HepG2 (cell line): ENCODE measurements around the gene KRT32. TPM values are rescaled to one million over a fixed set of nuclear protein-coding genes. Genes with fewer than 3 reads are reported as not detected.

Experiments
- ATAC-seq: fragments of 200-7000 bp; cut with Tn5 transposase; 3 replicates; pipeline ENCODE4 v1.9.1; 2020; ENCODE audit warnings: mild to moderate bottlenecking, moderate library complexity
- BruUV-seq: library from RNA; stranded (reverse); fragments of 400-500 nt; replicated peaks from 2 replicates; lab custom pipeline; 2021; lab: Mats Ljungman, UMichigan
- CTCF ChIA-PET: fragments of 300-600 bp; formaldehyde crosslinking; extraction: SDS; loops from one replicate; lab custom pipeline; 2021; ENCODE audit warnings: low total read pairs, inconsistent platforms, low intra/inter-chr PET ratio; lab: Yijun Ruan, JAX
- POLR2A ChIA-PET: fragments of 350-600 bp; sonication (Branson Sonifier 250); formaldehyde crosslinking; loops from one replicate; lab custom pipeline; 2020; ENCODE audit warnings: antibody characterized with exemption, inconsistent platforms; lab: Yijun Ruan, JAX
- DNase-seq: peaks from one replicate; pipeline ENCODE4 v3.0.0-alpha.2; 2015; ENCODE audit warnings: low spot score
- FAIRE-seq: peaks from 3 replicates; lab custom pipeline; 2011; peaks lifted over from hg19 to GRCh38; lab: Jason Lieb, UNC
- H2AFZ ChIP-seq: one replicate; pipeline ENCODE4 v1.6.1; 2011; ENCODE audit warnings: low read length, inconsistent platforms
- H3K27ac ChIP-seq: fragments of 300-600 bp; 3 replicates; pipeline ENCODE4 v1.8.0; 2011; ENCODE audit warnings: mixed run types, mild to moderate bottlenecking, mixed read lengths, low read length, inconsistent platforms; ENCODE audit not compliant: insufficient read depth; ENCODE audit errors: extremely low read length
- H3K27me3 ChIP-seq, 2 experiments: fragments of 200-600 bp in 1 of 2; 2 replicates in 1 of 2; 3 replicates in 1 of 2; pipeline versions ENCODE4 v1.6.0 to v1.8.0; 2011; ENCODE audit warnings: low read length in 2 of 2, mild to moderate bottlenecking in 2 of 2, moderate library complexity in 2 of 2, inconsistent platforms in 1 of 2; ENCODE audit not compliant: insufficient read depth in 2 of 2, control insufficient read depth in 1 of 2
- H3K36me3 ChIP-seq, 2 experiments: fragments of 200-600 bp in 1 of 2; replicated peaks in 1 of 2; 2 replicates in 1 of 2; 3 replicates in 1 of 2; pipeline versions ENCODE4 v1.5.1 to v1.8.0; 2011; ENCODE audit warnings: low read length in 2 of 2, inconsistent platforms in 1 of 2; ENCODE audit not compliant: insufficient read depth in 2 of 2, control insufficient read depth in 1 of 2
- H3K4me1 ChIP-seq: 2 replicates; pipeline ENCODE4 v1.5.1; 2012; ENCODE audit warnings: low read length, inconsistent platforms; ENCODE audit not compliant: insufficient read depth
- H3K4me2 ChIP-seq: 2 replicates; pipeline ENCODE4 v1.6.0; 2011; ENCODE audit warnings: low read depth, low read length, inconsistent platforms
- H3K4me3 ChIP-seq, 3 experiments: fragments of 200-600 bp in 1 of 3; sonication (generic), shearing (Covaris generic) in 1 of 3; replicated peaks in 1 of 3; 2 replicates each; pipeline ENCODE4 v1.5.1; 2011 to 2016; ENCODE audit warnings: low read length in 3 of 3, inconsistent platforms in 2 of 3, low read depth in 2 of 3, mild to moderate bottlenecking in 2 of 3, control low read depth in 1 of 3, mixed read lengths in 1 of 3; ENCODE audit not compliant: insufficient read depth in 1 of 3
- H3K79me2 ChIP-seq: one replicate; pipeline ENCODE4 v1.6.1; 2011; ENCODE audit warnings: low read length, inconsistent platforms; ENCODE audit not compliant: insufficient read depth
- H3K9ac ChIP-seq: 2 replicates; pipeline ENCODE4 v1.6.0; 2011; ENCODE audit warnings: mild to moderate bottlenecking, low read depth, low read length, inconsistent platforms; ENCODE audit not compliant: insufficient read depth
- H3K9me3 ChIP-seq: 2 replicates; pipeline ENCODE4 v1.5.1; 2012; ENCODE audit warnings: mild to moderate bottlenecking, low read length
- H4K20me1 ChIP-seq: 2 replicates; pipeline ENCODE4 v1.6.0; 2011; ENCODE audit warnings: inconsistent platforms, mild to moderate bottlenecking, low read length, moderate library complexity; ENCODE audit not compliant: insufficient read depth
- ARID2 ChIP-seq: sonication (generic); formaldehyde crosslinking; IDR thresholded peaks from 2 replicates; pipeline ENCODE4 v1.8.1; 2022; ENCODE audit warnings: mild to moderate bottlenecking, missing genetic modification reagents, borderline replicate concordance
- ATM ChIP-seq: fragments of 450-650 bp; IDR thresholded peaks from 2 replicates; pipeline ENCODE4 v1.7.1; 2017; ENCODE audit warnings: mild to moderate bottlenecking, borderline replicate concordance
- BHLHE40 ChIP-seq: IDR thresholded peaks from 2 replicates; pipeline ENCODE4 v1.6.1; 2011; ENCODE audit warnings: low read length, improper control_type of control experiment
- CENPT ChIP-seq: sonication (generic); formaldehyde crosslinking; IDR thresholded peaks from 2 replicates; pipeline ENCODE4 v1.8.0; 2022; ENCODE audit warnings: low read depth, mild to moderate bottlenecking, moderate library complexity, missing genetic modification reagents
- MTF1 ChIP-seq: sonication (generic); formaldehyde crosslinking; IDR thresholded peaks from 2 replicates; pipeline ENCODE4 v1.5.0; 2020; ENCODE audit warnings: missing genetic modification reagents
- NCOA2 ChIP-seq: sonication (generic); formaldehyde crosslinking; IDR thresholded peaks from 2 replicates; pipeline ENCODE4 v1.8.0; 2022; ENCODE audit warnings: inconsistent platforms
- ZBTB1 ChIP-seq: sonication (generic); formaldehyde crosslinking; IDR thresholded peaks from 2 replicates; pipeline ENCODE4 v1.4.0; 2020; ENCODE audit warnings: missing genetic modification reagents, borderline replicate concordance
- ZNF20 ChIP-seq: sonication (generic); formaldehyde crosslinking; IDR thresholded peaks from 2 replicates; pipeline ENCODE4 v1.4.0; 2020; ENCODE audit warnings: mild to moderate bottlenecking, moderate library complexity, missing genetic modification reagents
- ZNF24 ChIP-seq: fragments of 450-650 bp; IDR thresholded peaks from 2 replicates; pipeline ENCODE4 v1.6.1; 2017; ENCODE audit warnings: antibody characterized with exemption, mild to moderate bottlenecking
- ZNF546 ChIP-seq: sonication (generic); formaldehyde crosslinking; conservative IDR thresholded peaks from 2 replicates; pipeline ENCODE4 v1.8.1; 2023; ENCODE audit warnings: mild to moderate bottlenecking, missing genetic modification reagents
- ZNF550 ChIP-seq: sonication (generic); formaldehyde crosslinking; IDR thresholded peaks from 2 replicates; pipeline ENCODE4 v1.4.0; 2020; ENCODE audit warnings: mild to moderate bottlenecking, missing genetic modification reagents, borderline replicate concordance
- WGBS: methylation state at CpG from one replicate; pipeline ENCODE4 v1.1.6; 2017; ENCODE audit warnings: low lambda C conversion rate; 5-methylcytosine and 5-hydroxymethylcytosine counted together
- in situ Hi-C: cut with HindIII; loops from 2 replicates; pipeline ENCODE4 v1.10.0; 2017; ENCODE audit warnings: low pct_unique_long_range_greater_than_20kb; ENCODE audit not compliant: extremely low pct_ligation_motif_present
- intact Hi-C: fragments of 100-400 bp; cut with micrococcal nuclease; formaldehyde crosslinking; loops from one replicate; pipeline ENCODE4 v1.10.0; 2022; ENCODE audit not compliant: unreplicated experiment
- polyA plus RNA-seq, 8 experiments: library from polyadenylated mRNA; depleted of rRNA in 3 of 8; stranded (reverse) in 7 of 8; unstranded in 1 of 8; fragments of >200 nt; fragmentation: Illumina TruSeq in 4 of 8; extraction: Trizol in 4 of 8; gene quantifications; 2 replicates each; pipeline versions ENCODE4 v1.2.1 to v1.2.3, GENCODE V29; 2011 to 2016; ENCODE audit warnings: low read depth in 4 of 8, missing spikeins in 1 of 8, mixed read lengths in 1 of 8; ENCODE audit not compliant: insufficient read depth in 1 of 8
- total RNA-seq, 5 experiments: library from RNA; depleted of rRNA; stranded (reverse); fragments of >200 nt; fragmentation: Illumina TruSeq; extraction: Trizol; gene quantifications; 2 replicates each; pipeline ENCODE4 v1.2.3, GENCODE V29; 2016; ENCODE audit warnings: low read depth in 1 of 5
- TF ChIP-seq, protein P1 (sequence below): IDR thresholded peaks from 2 replicates; pipeline ENCODE4 v1.4.0; 2020; ENCODE audit warnings: mild to moderate bottlenecking, missing genetic modification reagents
- TF ChIP-seq, protein P2 (sequence below): sonication (generic); formaldehyde crosslinking; IDR thresholded peaks from 2 replicates; pipeline ENCODE4 v1.4.0; 2020; ENCODE audit warnings: missing genetic modification reagents, borderline replicate concordance
- TF ChIP-seq, protein P3 (sequence below): IDR thresholded peaks from 2 replicates; pipeline ENCODE4 v1.6.1; 2016; ENCODE audit warnings: control low read depth
- TF ChIP-seq, protein P4 (sequence below): sonication (generic); formaldehyde crosslinking; conservative IDR thresholded peaks from 2 replicates; pipeline ENCODE4 v1.8.0; 2022; ENCODE audit warnings: mild to moderate bottlenecking, moderate library complexity, missing genetic modification reagents

Gene KRT32
- total and polyA plus RNA-seq, 2 of the 13 experiments (the other 11 are each of a cell fraction or from before 2014, with no cell fraction given) = not detected

DNA sequence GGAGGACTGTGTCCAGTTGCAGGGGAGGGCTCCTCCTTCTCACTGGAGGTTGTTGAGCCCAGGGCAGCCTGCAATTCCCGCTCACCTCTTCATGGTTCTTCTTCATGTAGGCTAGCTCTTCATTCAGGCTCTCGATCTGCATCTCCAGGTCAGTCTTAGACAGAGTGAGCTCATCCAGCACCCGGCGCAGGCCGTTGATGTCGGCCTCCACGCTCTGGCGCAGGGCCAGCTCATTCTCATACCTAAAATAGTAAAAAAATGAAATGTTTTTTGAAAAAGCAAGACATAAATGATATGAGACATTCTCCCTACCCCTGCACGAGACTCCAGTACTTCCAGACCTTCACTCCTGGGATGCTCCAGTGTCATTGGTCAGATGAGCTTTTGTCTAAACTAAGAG is 36.0 kb upstream of the KRT32 start:
- ATAC-seq = no peak
- Histone ChIP-seq H3K27ac (no peak overlapping the region), H2AFZ (no peak overlapping the region), H3K9me3 (no peaks in the 10 kb centered on the region), H4K20me1 (no peaks in the 10 kb centered on the region)
- FAIRE-seq = no peak
- BruUV-seq = no TSS peak
- TF ChIP-seq ZNF546 (CRISPR knock-in tag) = no peak
- TF ChIP-seq ZNF20 = no peak
- TF ChIP-seq, protein P1, sequence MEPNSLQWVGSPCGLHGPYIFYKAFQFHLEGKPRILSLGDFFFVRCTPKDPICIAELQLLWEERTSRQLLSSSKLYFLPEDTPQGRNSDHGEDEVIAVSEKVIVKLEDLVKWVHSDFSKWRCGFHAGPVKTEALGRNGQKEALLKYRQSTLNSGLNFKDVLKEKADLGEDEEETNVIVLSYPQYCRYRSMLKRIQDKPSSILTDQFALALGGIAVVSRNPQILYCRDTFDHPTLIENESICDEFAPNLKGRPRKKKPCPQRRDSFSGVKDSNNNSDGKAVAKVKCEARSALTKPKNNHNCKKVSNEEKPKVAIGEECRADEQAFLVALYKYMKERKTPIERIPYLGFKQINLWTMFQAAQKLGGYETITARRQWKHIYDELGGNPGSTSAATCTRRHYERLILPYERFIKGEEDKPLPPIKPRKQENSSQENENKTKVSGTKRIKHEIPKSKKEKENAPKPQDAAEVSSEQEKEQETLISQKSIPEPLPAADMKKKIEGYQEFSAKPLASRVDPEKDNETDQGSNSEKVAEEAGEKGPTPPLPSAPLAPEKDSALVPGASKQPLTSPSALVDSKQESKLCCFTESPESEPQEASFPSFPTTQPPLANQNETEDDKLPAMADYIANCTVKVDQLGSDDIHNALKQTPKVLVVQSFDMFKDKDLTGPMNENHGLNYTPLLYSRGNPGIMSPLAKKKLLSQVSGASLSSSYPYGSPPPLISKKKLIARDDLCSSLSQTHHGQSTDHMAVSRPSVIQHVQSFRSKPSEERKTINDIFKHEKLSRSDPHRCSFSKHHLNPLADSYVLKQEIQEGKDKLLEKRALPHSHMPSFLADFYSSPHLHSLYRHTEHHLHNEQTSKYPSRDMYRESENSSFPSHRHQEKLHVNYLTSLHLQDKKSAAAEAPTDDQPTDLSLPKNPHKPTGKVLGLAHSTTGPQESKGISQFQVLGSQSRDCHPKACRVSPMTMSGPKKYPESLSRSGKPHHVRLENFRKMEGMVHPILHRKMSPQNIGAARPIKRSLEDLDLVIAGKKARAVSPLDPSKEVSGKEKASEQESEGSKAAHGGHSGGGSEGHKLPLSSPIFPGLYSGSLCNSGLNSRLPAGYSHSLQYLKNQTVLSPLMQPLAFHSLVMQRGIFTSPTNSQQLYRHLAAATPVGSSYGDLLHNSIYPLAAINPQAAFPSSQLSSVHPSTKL = no peak
- TF ChIP-seq ZNF24 = no peak
- TF ChIP-seq ZBTB1 (CRISPR knock-in tag) = no peak
- TF ChIP-seq, protein P2, sequence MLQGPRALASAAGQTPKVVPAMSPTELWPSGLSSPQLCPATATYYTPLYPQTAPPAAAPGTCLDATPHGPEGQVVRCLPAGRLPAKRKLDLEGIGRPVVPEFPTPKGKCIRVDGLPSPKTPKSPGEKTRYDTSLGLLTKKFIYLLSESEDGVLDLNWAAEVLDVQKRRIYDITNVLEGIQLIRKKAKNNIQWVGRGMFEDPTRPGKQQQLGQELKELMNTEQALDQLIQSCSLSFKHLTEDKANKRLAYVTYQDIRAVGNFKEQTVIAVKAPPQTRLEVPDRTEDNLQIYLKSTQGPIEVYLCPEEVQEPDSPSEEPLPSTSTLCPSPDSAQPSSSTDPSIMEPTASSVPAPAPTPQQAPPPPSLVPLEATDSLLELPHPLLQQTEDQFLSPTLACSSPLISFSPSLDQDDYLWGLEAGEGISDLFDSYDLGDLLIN (CRISPR knock-in tag) = no peak
- no peak for TF ChIP-seq CENPT (CRISPR knock-in tag)
- no peak for TF ChIP-seq MTF1
- no peak for TF ChIP-seq ATM
- no peak for TF ChIP-seq BHLHE40
- TF ChIP-seq, protein P3, sequence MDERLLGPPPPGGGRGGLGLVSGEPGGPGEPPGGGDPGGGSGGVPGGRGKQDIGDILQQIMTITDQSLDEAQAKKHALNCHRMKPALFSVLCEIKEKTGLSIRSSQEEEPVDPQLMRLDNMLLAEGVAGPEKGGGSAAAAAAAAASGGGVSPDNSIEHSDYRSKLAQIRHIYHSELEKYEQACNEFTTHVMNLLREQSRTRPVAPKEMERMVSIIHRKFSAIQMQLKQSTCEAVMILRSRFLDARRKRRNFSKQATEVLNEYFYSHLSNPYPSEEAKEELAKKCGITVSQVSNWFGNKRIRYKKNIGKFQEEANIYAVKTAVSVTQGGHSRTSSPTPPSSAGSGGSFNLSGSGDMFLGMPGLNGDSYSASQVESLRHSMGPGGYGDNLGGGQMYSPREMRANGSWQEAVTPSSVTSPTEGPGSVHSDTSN (CRISPR knock-in tag) = no peak
- TF ChIP-seq, protein P4, sequence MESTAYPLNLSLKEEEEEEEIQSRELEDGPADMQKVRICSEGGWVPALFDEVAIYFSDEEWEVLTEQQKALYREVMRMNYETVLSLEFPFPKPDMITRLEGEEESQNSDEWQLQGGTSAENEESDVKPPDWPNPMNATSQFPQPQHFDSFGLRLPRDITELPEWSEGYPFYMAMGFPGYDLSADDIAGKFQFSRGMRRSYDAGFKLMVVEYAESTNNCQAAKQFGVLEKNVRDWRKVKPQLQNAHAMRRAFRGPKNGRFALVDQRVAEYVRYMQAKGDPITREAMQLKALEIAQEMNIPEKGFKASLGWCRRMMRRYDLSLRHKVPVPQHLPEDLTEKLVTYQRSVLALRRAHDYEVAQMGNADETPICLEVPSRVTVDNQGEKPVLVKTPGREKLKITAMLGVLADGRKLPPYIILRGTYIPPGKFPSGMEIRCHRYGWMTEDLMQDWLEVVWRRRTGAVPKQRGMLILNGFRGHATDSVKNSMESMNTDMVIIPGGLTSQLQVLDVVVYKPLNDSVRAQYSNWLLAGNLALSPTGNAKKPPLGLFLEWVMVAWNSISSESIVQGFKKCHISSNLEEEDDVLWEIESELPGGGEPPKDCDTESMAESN = no peak
- TF ChIP-seq ARID2 (CRISPR knock-in tag) = no peak
- no peak for TF ChIP-seq NCOA2 (CRISPR knock-in tag)
- TF ChIP-seq ZNF550 (CRISPR knock-in tag) = no peak
- TF ChIP-seq, all 625 proteins: peak for 0
- Histone ChIP-seq H3K4me3 (no peak overlapping the region), H3K27me3 (peaks cover 8 to 67% of the 10 kb centered on the region in 2 experiments), H3K4me2 (no peak overlapping the region), H3K36me3 (no peaks in the 10 kb centered on the region), H3K79me2 (no peaks in the 10 kb centered on the region), H3K4me1 (peaks cover 10% of the 10 kb centered on the region), H3K9ac (no peak overlapping the region)
- ChIA-PET CTCF (no interaction called here), POLR2A (interaction anchor here (0.6 to 1.8 kb wide), 2 partner anchors 25 to 1425 kb away, joined by 3 to 4 read pairs; partner anchors contain the start of gene KRT19)
- WGBS = 46% methylated on average over 9 of the region's 9 CpGs
- intact Hi-C loops = no loop called here
- DNase-seq = no peak
- in situ Hi-C loops = no loop called here
